Tibial nerve (tissue), 4 donors: ENCODE measurements around the gene MED23.

ENCODE experiments used
- EP300 ChIP-seq, 2 donors: sonication (generic); formaldehyde crosslinking; IDR thresholded peaks; one replicate each; pipeline ENCODE4 v1.6.1; 2017; ENCODE audit warnings: antibody characterized with exemption in 2 of 2, mild to moderate bottlenecking in 1 of 2
- POLR2A ChIP-seq, 2 donors: fragments of 450-650 bp; IDR thresholded peaks; one replicate each; pipeline ENCODE4 v1.6.1; 2017; ENCODE audit warnings: antibody characterized with exemption in 2 of 2, mild to moderate bottlenecking in 2 of 2, moderate library complexity in 2 of 2
- TF ChIP-seq, protein P1 (sequence below), 5 experiments: fragments of 200-600 bp in 3 of 5; fragments of 450-650 bp in 2 of 5; sonication (generic) in 3 of 5; IDR thresholded peaks; one replicate each; pipeline ENCODE4 v1.5.1; 2016 to 2019; ENCODE audit warnings: antibody characterized with exemption in 5 of 5, mild to moderate bottlenecking in 3 of 5, moderate library complexity in 2 of 5

DNA sequence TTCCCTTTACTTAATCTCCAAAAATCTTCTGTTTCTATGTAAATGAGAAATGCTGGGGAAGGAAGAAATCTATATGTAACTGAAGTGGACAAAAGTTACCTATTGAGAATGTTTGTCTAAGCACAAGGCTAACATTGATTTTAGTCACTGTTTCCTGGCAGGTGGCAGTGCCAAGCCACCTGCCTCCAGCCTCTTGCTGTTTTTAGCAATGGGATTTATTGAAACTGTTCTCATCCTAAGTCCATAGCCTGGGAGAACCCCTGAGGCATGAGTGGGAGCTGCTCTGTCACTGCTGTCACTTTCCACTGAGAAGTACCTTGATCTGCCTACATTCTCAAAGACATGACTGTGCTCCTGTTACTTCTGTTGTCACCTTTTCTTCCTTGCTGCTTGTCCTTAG, 23.7 kb upstream of the MED23 start:
- TF ChIP-seq, protein P1, sequence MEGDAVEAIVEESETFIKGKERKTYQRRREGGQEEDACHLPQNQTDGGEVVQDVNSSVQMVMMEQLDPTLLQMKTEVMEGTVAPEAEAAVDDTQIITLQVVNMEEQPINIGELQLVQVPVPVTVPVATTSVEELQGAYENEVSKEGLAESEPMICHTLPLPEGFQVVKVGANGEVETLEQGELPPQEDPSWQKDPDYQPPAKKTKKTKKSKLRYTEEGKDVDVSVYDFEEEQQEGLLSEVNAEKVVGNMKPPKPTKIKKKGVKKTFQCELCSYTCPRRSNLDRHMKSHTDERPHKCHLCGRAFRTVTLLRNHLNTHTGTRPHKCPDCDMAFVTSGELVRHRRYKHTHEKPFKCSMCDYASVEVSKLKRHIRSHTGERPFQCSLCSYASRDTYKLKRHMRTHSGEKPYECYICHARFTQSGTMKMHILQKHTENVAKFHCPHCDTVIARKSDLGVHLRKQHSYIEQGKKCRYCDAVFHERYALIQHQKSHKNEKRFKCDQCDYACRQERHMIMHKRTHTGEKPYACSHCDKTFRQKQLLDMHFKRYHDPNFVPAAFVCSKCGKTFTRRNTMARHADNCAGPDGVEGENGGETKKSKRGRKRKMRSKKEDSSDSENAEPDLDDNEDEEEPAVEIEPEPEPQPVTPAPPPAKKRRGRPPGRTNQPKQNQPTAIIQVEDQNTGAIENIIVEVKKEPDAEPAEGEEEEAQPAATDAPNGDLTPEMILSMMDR (IDR thresholded peaks at IDR 0.05) = no peak
- TF ChIP-seq POLR2A (IDR thresholded peaks at IDR 0.05) (no peak), EP300 (IDR thresholded peaks at IDR 0.05) (no peak)
